H1 (cell line): ENCODE measurements around the gene ZNF624. TPM values are rescaled to one million over a fixed set of nuclear protein-coding genes. Genes with fewer than 3 reads are reported as not detected.
A peak's percentile ranks its signal among the peaks of the same experiment; 100 is the strongest.

Experiments
- ATF2 ChIP-seq: IDR thresholded peaks from 2 replicates; pipeline ENCODE4 v1.6.1; 2012; ENCODE audit warnings: low read length, inconsistent platforms
- BACH1 ChIP-seq: IDR thresholded peaks from 2 replicates; pipeline ENCODE4 v1.6.1; 2012; ENCODE audit warnings: low read length, improper control_type of control experiment
- CBX5 ChIP-seq: fragments of 300-800, 300-1000 bp; sonication (generic); IDR thresholded peaks from 2 replicates; pipeline ENCODE4 v1.7.1; 2016; ENCODE audit warnings: antibody characterized with exemption, low read length, low read depth
- CBX8 ChIP-seq: fragments of 300-800, 300-1000 bp; sonication (generic); IDR thresholded peaks from 2 replicates; pipeline ENCODE4 v1.7.1; 2016; ENCODE audit warnings: low read depth, low read length, borderline replicate concordance
- CTBP2 ChIP-seq: IDR thresholded peaks from 2 replicates; pipeline ENCODE4 v1.7.0; 2011; ENCODE audit warnings: borderline replicate concordance, mild to moderate bottlenecking, moderate library complexity, mixed read lengths, low read length; ENCODE audit not compliant: insufficient read depth, insufficient read length
- GABPA ChIP-seq: IDR thresholded peaks from 2 replicates; pipeline ENCODE4 v1.6.1; 2011; ENCODE audit warnings: mild to moderate bottlenecking, low read length, moderate library complexity, borderline replicate concordance; ENCODE audit not compliant: insufficient read depth
- GTF2F1 ChIP-seq: IDR thresholded peaks from 2 replicates; pipeline ENCODE4 v1.6.1; 2012; ENCODE audit warnings: low read depth, low read length, improper control_type of control experiment, borderline replicate concordance
- HDAC6 ChIP-seq: IDR thresholded peaks from one replicate; pipeline ENCODE4 v1.7.1; 2012; ENCODE audit warnings: low read depth, mild to moderate bottlenecking, inconsistent platforms, low read length, moderate library complexity
- JUND ChIP-seq: IDR thresholded peaks from 2 replicates; pipeline ENCODE4 v1.6.1; 2011; ENCODE audit warnings: mild to moderate bottlenecking, improper control_type of control experiment, low read length
- PHF8 ChIP-seq: fragments of 200-600 bp; sonication (generic); conservative IDR thresholded peaks from 2 replicates; pipeline ENCODE4 v1.7.1; 2012; ENCODE audit warnings: low read depth, mild to moderate bottlenecking, inconsistent platforms, low read length, moderate library complexity
- SIN3A ChIP-seq, 2 experiments: IDR thresholded peaks in 1 of 2; conservative IDR thresholded peaks in 1 of 2; 2 replicates each; pipeline ENCODE4 v1.6.1; 2011 to 2012; ENCODE audit warnings: low read length in 2 of 2, improper control_type of control experiment in 1 of 2, low read depth in 1 of 2, mild to moderate bottlenecking in 1 of 2
- TAF1 ChIP-seq: IDR thresholded peaks from 2 replicates; pipeline ENCODE4 v1.6.1; 2011; ENCODE audit warnings: mild to moderate bottlenecking, low read depth, low read length
- polyA plus RNA-seq, 7 experiments: library from polyadenylated mRNA; depleted of rRNA in 3 of 7; stranded (reverse) in 5 of 7; unstranded in 2 of 7; fragments of >200 nt in 5 of 7; fragments of 200-250 nt in 2 of 7; gene quantifications; 1 replicate in 5 of 7; 2 replicates in 1 of 7; 4 replicates in 1 of 7; pipeline versions ENCODE4 v1.2.1 to v1.2.3, GENCODE V29; 2011 to 2013; ENCODE audit warnings: missing spikeins in 2 of 7, mixed read lengths in 2 of 7
- total RNA-seq: library from RNA; stranded (reverse); fragmentation: NEBNext Ultra II Directional; extraction: Animal tissue kit (Norgen Biotek cat#: 25700); gene quantifications from 2 replicates; pipeline ENCODE4 v1.2.1, GENCODE V29; 2021
- TF ChIP-seq, protein P1 (sequence below): IDR thresholded peaks from 2 replicates; pipeline ENCODE4 v1.6.1; 2011; ENCODE audit warnings: low read length, improper control_type of control experiment

Gene ZNF624
- total and polyA plus RNA-seq, 2 of the 8 experiments (the other 6 are each of a cell fraction or from before 2014, with no cell fraction given), result 0.39 to 2.5 TPM

DNA sequence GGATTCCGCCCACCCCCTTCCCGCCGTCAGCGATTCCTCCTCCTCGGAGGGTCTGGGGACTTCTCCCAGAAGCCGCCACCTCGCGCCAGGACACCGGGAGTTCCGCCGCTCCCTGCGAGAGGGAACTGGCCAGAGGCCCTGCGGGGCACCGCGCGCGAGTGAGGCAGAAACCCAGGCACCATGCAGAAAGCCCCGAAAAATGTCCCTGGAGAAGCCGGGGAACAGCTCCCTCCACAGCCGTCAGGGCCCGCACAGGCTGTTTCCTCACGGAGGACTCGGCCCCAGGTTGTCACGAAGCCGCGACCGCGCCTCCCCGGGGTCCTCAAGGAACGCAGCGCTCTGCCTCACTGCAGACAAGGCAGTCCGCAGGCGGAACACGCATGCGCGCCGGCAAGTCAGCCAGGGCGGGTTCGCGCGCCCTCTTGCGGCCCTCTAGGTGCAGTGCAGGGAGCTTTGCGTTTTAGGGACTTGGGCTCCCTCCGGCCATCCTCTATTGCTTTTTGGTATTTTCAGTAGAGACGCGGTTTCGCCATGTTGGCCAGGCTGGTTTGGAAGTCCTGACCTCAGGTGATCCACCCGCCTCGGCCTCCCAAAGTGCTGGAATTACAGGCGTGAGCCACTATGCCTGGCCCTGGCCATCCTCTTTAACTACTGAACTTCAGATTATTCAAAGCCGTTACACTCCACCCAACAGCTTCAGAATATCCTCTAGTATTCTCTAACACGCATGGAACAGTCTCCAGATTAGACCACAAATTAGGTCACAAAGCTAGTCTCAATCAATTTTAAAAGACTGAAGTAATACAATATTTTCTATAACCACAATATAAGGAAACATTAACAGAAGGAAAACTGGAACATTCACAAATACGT, 64.3 kb downstream of the ZNF624 start (continued):
- TF ChIP-seq BACH1 (no peak; the same call in 1 of the 2 replicates), PHF8 (peak; percentile 55), GTF2F1 (no peak), ATF2 (no peak), CTBP2 (no peak), SIN3A (conservative IDR thresholded peaks at IDR 0.05 in 1 of 2, IDR thresholded peaks at IDR 0.05 in 1 of 2; ENCODE audit: low read depth in 1 of 2, low read length in 2 of 2) (0 out of 4 replicates have a peak, but pooled peaks of 1 of the 2 experiments have one; percentile 19), HDAC6 (no peak), TAF1 (no peak), GABPA (no peak), CBX8 (no peak), JUND (no peak; the same call in 1 of the 2 replicates), CBX5 (no peak)
- TF ChIP-seq, protein P1, sequence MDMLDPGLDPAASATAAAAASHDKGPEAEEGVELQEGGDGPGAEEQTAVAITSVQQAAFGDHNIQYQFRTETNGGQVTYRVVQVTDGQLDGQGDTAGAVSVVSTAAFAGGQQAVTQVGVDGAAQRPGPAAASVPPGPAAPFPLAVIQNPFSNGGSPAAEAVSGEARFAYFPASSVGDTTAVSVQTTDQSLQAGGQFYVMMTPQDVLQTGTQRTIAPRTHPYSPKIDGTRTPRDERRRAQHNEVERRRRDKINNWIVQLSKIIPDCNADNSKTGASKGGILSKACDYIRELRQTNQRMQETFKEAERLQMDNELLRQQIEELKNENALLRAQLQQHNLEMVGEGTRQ, result no peak
